Right lobe of liver (tissue), 4 donors: ENCODE measurements around the gene SPHK2.

ENCODE experiments used
- CTCF ChIP-seq, 4 donors: fragments of 200-600 bp in 3 of 4; fragments of 450-650 bp in 1 of 4; IDR thresholded peaks; one replicate each; pipeline versions ENCODE4 v1.5.1 to v1.8.0; 2016 to 2022; ENCODE audit warnings: antibody characterized with exemption in 4 of 4, mild to moderate bottlenecking in 2 of 4
- POLR2A ChIP-seq: fragments of 450-650 bp; IDR thresholded peaks from one replicate; pipeline ENCODE4 v1.6.1; 2017; ENCODE audit warnings: antibody characterized with exemption, mild to moderate bottlenecking
- donor health status: DM: no; HTN: no; CAD: no.
- donor health status: DM: no; HTN: no; CAD: no.
- donor health status: DM: no; HTN: yes; CAD: no.

- TF ChIP-seq CTCF (IDR thresholded peaks at IDR 0.05) = no peak
- no peak for TF ChIP-seq POLR2A
These were observed 41.8 kb downstream of the SPHK2 start for GRCh38 chr19:48660852-48661710.
